Measurements from ENCODE around the gene EPHA3.

DNA sequence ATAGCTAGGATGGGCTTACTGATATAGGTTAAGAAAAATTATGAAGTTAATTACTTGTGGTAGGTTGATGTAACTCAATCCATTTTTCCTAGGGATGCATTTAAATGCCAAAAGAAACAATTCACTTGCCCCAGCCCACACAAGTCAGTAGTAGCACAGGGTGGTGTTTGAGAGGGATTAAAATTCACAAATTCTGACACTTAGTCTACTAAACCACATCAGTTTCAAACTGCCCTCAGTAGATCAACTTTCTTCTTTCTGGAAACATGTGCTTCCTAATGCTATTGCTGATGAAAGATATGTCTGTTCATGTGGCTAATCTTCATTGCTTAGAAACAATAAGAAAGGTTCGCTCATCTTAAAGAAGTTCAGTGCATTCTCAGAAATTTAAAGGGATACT is 160.6 kb downstream of the EPHA3 start:
- TF ChIP-seq, protein P1, sequence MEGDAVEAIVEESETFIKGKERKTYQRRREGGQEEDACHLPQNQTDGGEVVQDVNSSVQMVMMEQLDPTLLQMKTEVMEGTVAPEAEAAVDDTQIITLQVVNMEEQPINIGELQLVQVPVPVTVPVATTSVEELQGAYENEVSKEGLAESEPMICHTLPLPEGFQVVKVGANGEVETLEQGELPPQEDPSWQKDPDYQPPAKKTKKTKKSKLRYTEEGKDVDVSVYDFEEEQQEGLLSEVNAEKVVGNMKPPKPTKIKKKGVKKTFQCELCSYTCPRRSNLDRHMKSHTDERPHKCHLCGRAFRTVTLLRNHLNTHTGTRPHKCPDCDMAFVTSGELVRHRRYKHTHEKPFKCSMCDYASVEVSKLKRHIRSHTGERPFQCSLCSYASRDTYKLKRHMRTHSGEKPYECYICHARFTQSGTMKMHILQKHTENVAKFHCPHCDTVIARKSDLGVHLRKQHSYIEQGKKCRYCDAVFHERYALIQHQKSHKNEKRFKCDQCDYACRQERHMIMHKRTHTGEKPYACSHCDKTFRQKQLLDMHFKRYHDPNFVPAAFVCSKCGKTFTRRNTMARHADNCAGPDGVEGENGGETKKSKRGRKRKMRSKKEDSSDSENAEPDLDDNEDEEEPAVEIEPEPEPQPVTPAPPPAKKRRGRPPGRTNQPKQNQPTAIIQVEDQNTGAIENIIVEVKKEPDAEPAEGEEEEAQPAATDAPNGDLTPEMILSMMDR (conservative IDR thresholded peaks at IDR 0.05; ENCODE audit: low read depth, low read length), result no peak
- TF ChIP-seq RFX5 (IDR thresholded peaks at IDR 0.05; ENCODE audit: low read depth, low read length) (no peak), BHLHE40 (IDR thresholded peaks at IDR 0.05; ENCODE audit: low read depth, low read length) (no peak), MAFK (IDR thresholded peaks at IDR 0.05; ENCODE audit: low read depth, low read length) (no peak), RAD21 (IDR thresholded peaks at IDR 0.05; ENCODE audit: low read length) (no peak), POLR2A (IDR thresholded peaks at IDR 0.05; ENCODE audit: low read depth, low read length) (no peak)
